Mucosa of descending colon (tissue), 3 donors: Measurements from ENCODE around the gene OPTC. TPM values are rescaled to one million over a fixed set of nuclear protein-coding genes. Genes with fewer than 3 reads are reported as not detected.

ENCODE experiments used
- ATAC-seq: fragments of 200-7000 bp; cut with Tn5 transposase; one replicate; pipeline ENCODE4 v1.9.1; 2020; ENCODE audit warnings: mild to moderate bottlenecking, moderate library complexity
- DNase-seq, 3 donors: peaks; one replicate each; pipeline ENCODE4 v3.0.0-alpha.2; 2020
- H3K36me3 ChIP-seq: fragments of 200-600 bp; one replicate; pipeline ENCODE4 v1.8.0; 2021; ENCODE audit warnings: low read depth, mild to moderate bottlenecking
- H3K4me1 ChIP-seq: fragments of 200-600 bp; one replicate; pipeline ENCODE4 v1.8.0; 2021; ENCODE audit warnings: low read depth, mild to moderate bottlenecking
- H3K4me3 ChIP-seq: fragments of 200-600 bp; one replicate; pipeline ENCODE4 v1.8.0; 2021; ENCODE audit warnings: mild to moderate bottlenecking
- H3K9me3 ChIP-seq: fragments of 200-600 bp; one replicate; pipeline ENCODE4 v1.8.0; 2021; ENCODE audit warnings: mild to moderate bottlenecking
- CTCF ChIP-seq: fragments of 200-600 bp; IDR thresholded peaks from one replicate; pipeline ENCODE4 v1.8.0; 2022; ENCODE audit warnings: antibody characterized with exemption, mild to moderate bottlenecking
- intact Hi-C, 2 donors: fragments of 100-400 bp; cut with DNase I in 1 of 2; cut with micrococcal nuclease in 1 of 2; formaldehyde crosslinking; loops; one replicate each; pipeline versions ENCODE4 v1.11.0 to v1.11.1; 2022; cut with DNase I, micrococcal nuclease
- total RNA-seq, 3 donors: library from RNA; stranded (reverse); fragmentation: NEBNext Ultra II Directional in 2 of 3; extraction: Animal tissue kit (Norgen Biotek cat#: 25700) in 2 of 3; gene quantifications; one replicate each; pipeline versions ENCODE4 v1.2.1 to v1.2.4, GENCODE V29; 2021 to 2023
- donor health status: DM: no; HTN: no; CAD: no; lungs with moderate emphysema.
- donor health status: DM: no; HTN: no; CAD: no.
- donor health status: DM: no; HTN: yes; CAD: no.

OPTC gene
- total RNA-seq, 3 donors from 2014 or later: not detected

GRCh38 chr1:203537806-203538464 is 44.0 kb downstream of the OPTC start:
- TF ChIP-seq CTCF: no peak
- ATAC-seq: peak; percentile 57
- intact Hi-C loops: no loop called here
- DNase-seq: peak in 1 of 3 donors; percentile 12
- H3K4me3 ChIP-seq: no peak overlapping the region
- no peaks in the 10 kb centered on the region for H3K9me3 ChIP-seq
- no peaks in the 10 kb centered on the region for H3K36me3 ChIP-seq
- H3K4me1 ChIP-seq: no peaks in the 10 kb centered on the region

GRCh38 chr1:203538726-203539125 is 44.8 kb downstream of the OPTC start:
- H3K4me1 ChIP-seq: no peaks in the 10 kb centered on the region
- no peak for DNase-seq
- H3K4me3 ChIP-seq: no peak overlapping the region
- no peak for ATAC-seq
- H3K9me3 ChIP-seq: no peaks in the 10 kb centered on the region
- intact Hi-C loops: no loop called here
- no peaks in the 10 kb centered on the region for H3K36me3 ChIP-seq
- no peak for TF ChIP-seq CTCF

GRCh38 chr1:203539831-203540546 is 46.0 kb downstream of the OPTC start:
- Histone ChIP-seq H3K4me1 (no peaks in the 10 kb centered on the region), H3K36me3 (no peaks in the 10 kb centered on the region), H3K4me3 (no peak overlapping the region), H3K9me3 (no peaks in the 10 kb centered on the region)
- ATAC-seq (no peak), DNase-seq (no peak)
- TF ChIP-seq CTCF: no peak
- intact Hi-C loops: no loop called here

GRCh38 chr1:203544485-203544884 is 50.5 kb downstream of the OPTC start:
- TF ChIP-seq CTCF: no peak
- Histone ChIP-seq H3K9me3 (no peaks in the 10 kb centered on the region), H3K4me3 (no peak overlapping the region), H3K36me3 (no peaks in the 10 kb centered on the region), H3K4me1 (no peaks in the 10 kb centered on the region)
- DNase-seq (no peak), ATAC-seq (no peak)
- intact Hi-C loops: no loop called here

- DNase-seq (no peak), ATAC-seq (no peak)
- Histone ChIP-seq H3K4me3 (no peak overlapping the region), H3K4me1 (no peaks in the 10 kb centered on the region), H3K9me3 (no peaks in the 10 kb centered on the region), H3K36me3 (no peaks in the 10 kb centered on the region)
- intact Hi-C loops: no loop called here
- TF ChIP-seq CTCF: no peak
Observed at GRCh38 chr1:203544978-203545816, 51.2 kb downstream of the OPTC start.
